GM12878 (cell line): ENCODE results near the gene APPL2. TPM values are rescaled to one million over a fixed set of nuclear protein-coding genes. Genes with fewer than 3 reads are reported as not detected.

Experiments
- ATAC-seq: fragments of 200-7000 bp; cut with Tn5 transposase; 3 replicates; pipeline ENCODE4 v1.9.1; 2020; ENCODE audit warnings: mild to moderate bottlenecking, moderate library complexity
- BruUV-seq: library from RNA; stranded (reverse); fragments of 400-500 nt; replicated peaks from 2 replicates; lab custom pipeline; 2021; lab: Mats Ljungman, UMichigan
- CTCF ChIA-PET: fragments of 300-600 bp; sonication (Branson Sonifier 250); formaldehyde crosslinking; extraction: SDS; loops from one replicate; lab custom pipeline; 2021; ENCODE audit warnings: inconsistent platforms; lab: Yijun Ruan, JAX
- POLR2A ChIA-PET: fragments of 350-600 bp; formaldehyde crosslinking; extraction: SDS; loops from one replicate; lab custom pipeline; 2021; ENCODE audit warnings: inconsistent platforms; lab: Charles Lee
- RAD21 ChIA-PET: fragments of 300-600 bp; sonication (Branson Sonifier 250); formaldehyde crosslinking; loops from one replicate; lab custom pipeline; 2023; ENCODE audit warnings: antibody characterized with exemption; ENCODE audit not compliant: unreplicated experiment; lab: Charles Lee
- SMC1A ChIA-PET: fragments of 300-600 bp; sonication (Branson Sonifier 250); formaldehyde crosslinking; loops from one replicate; lab custom pipeline; 2023; ENCODE audit not compliant: unreplicated experiment, uncharacterized antibody; lab: Charles Lee
- DNase-seq: peaks from one replicate; pipeline ENCODE4 v3.0.0-alpha.2; 2011; ENCODE audit warnings: low read depth, low spot score
- FAIRE-seq: peaks from 3 replicates; lab custom pipeline; 2011; peaks lifted over from hg19 to GRCh38; lab: Jason Lieb, UNC
- H2AFZ ChIP-seq: 2 replicates; pipeline ENCODE4 v1.6.0; 2011; ENCODE audit warnings: low read depth, low read length, control low read depth; ENCODE audit not compliant: control insufficient read depth
- H3K27ac ChIP-seq: 2 replicates; pipeline ENCODE4 v1.5.1; 2011; ENCODE audit warnings: control low read depth; ENCODE audit not compliant: control insufficient read depth, insufficient read depth
- H3K27me3 ChIP-seq, 2 experiments: replicated peaks in 1 of 2; 2 replicates each; pipeline versions ENCODE4 v1.6.0 to v1.6.1; 2011; ENCODE audit warnings: low read length in 1 of 2; ENCODE audit not compliant: control insufficient read depth in 2 of 2, insufficient read depth in 2 of 2
- H3K36me3 ChIP-seq, 2 experiments: 2 replicates each; pipeline ENCODE4 v1.5.1; 2011; ENCODE audit warnings: low read length in 1 of 2; ENCODE audit not compliant: control insufficient read depth in 2 of 2, insufficient read depth in 2 of 2
- H3K4me1 ChIP-seq: 2 replicates; pipeline ENCODE4 v1.6.1; 2011; ENCODE audit warnings: mild to moderate bottlenecking, low read length, moderate library complexity, mixed read lengths; ENCODE audit not compliant: control insufficient read depth, insufficient read depth
- H3K4me2 ChIP-seq: 2 replicates; pipeline ENCODE4 v1.6.0; 2011; ENCODE audit warnings: control low read depth; ENCODE audit not compliant: control insufficient read depth, insufficient read depth
- H3K4me3 ChIP-seq: fragments of 200-600 bp; sonication (generic); 2 replicates; pipeline ENCODE4 v1.5.1; 2016
- H3K79me2 ChIP-seq: 2 replicates; pipeline ENCODE4 v1.6.0; 2011; ENCODE audit warnings: low read length; ENCODE audit not compliant: control insufficient read depth, insufficient read depth
- H3K9ac ChIP-seq: 2 replicates; pipeline ENCODE4 v1.8.0; 2011; ENCODE audit warnings: low read length, control low read depth, mixed read lengths; ENCODE audit not compliant: control insufficient read depth, insufficient read depth
- H3K9me3 ChIP-seq: replicated peaks from 3 replicates; pipeline ENCODE4 v1.5.1; 2011; ENCODE audit warnings: mild to moderate bottlenecking, low read length; ENCODE audit not compliant: control insufficient read depth, insufficient read depth
- H4K20me1 ChIP-seq: 2 replicates; pipeline ENCODE4 v1.6.0; 2011; ENCODE audit not compliant: control insufficient read depth, insufficient read depth
- CEBPB ChIP-seq, 2 experiments: fragments of 150-350 bp in 1 of 2; IDR thresholded peaks; 2 replicates each; pipeline ENCODE4 v1.6.1; 2012 to 2014; ENCODE audit warnings: low read depth in 2 of 2, low read length in 2 of 2, borderline replicate concordance in 1 of 2, inconsistent platforms in 1 of 2
- DPF2 ChIP-seq: fragments of 450-650 bp; IDR thresholded peaks from 2 replicates; pipeline ENCODE4 v1.6.1; 2017; ENCODE audit warnings: mild to moderate bottlenecking
- MLLT1 ChIP-seq: fragments of 450-650 bp; IDR thresholded peaks from 2 replicates; pipeline ENCODE4 v1.6.1; 2016; ENCODE audit warnings: mild to moderate bottlenecking
- NFYA ChIP-seq: IDR thresholded peaks from 2 replicates; pipeline ENCODE4 v1.6.1; 2011; ENCODE audit warnings: low read depth, mild to moderate bottlenecking, low read length, improper control_type of control experiment, borderline replicate concordance
- NRF1 ChIP-seq: conservative IDR thresholded peaks from 2 replicates; pipeline ENCODE4 v1.6.1; 2011; ENCODE audit warnings: mild to moderate bottlenecking, low read depth, low read length, improper control_type of control experiment
- ZBTB33 ChIP-seq: fragments of 450-650 bp; IDR thresholded peaks from 2 replicates; pipeline ENCODE4 v1.6.1; 2017; ENCODE audit warnings: mild to moderate bottlenecking
- ZZZ3 ChIP-seq: IDR thresholded peaks from 2 replicates; pipeline ENCODE4 v1.6.1; 2011; ENCODE audit warnings: low read depth; ENCODE audit not compliant: control insufficient read depth, insufficient read length
- WGBS: methylation state at CpG from one replicate; pipeline ENCODE4 v1.1.6; 2016; ENCODE audit warnings: low lambda C conversion rate; ENCODE audit not compliant: insufficient replicate concordance, insufficient coverage; ENCODE audit errors: missing lambda C conversion rate; 5-methylcytosine and 5-hydroxymethylcytosine counted together
- in situ Hi-C: fragments of 300-500 bp; cut with MboI; formaldehyde crosslinking; loops from 9 replicates; pipeline ENCODE4 v1.14.3; 2018; ENCODE audit warnings: mixed read lengths
- intact Hi-C: fragments of 100-400 bp; cut with micrococcal nuclease; formaldehyde crosslinking; loops from one replicate; pipeline ENCODE4 v1.14.2; 2022; ENCODE audit not compliant: unreplicated experiment
- polyA plus RNA-seq, 11 experiments: library from polyadenylated mRNA; depleted of rRNA in 4 of 11; unstranded in 6 of 11; stranded (reverse) in 5 of 11; fragments of >200 nt; fragmentation: Nextera tagmentation in 4 of 11; fragmentation: Illumina TruSeq in 1 of 11; extraction: Ambion mirVana in 4 of 11; extraction: Trizol in 1 of 11; gene quantifications; 1 replicate in 1 of 11; 2 replicates in 10 of 11; pipeline versions ENCODE4 v1.2.1 to v1.2.3, GENCODE V29; 2011 to 2016; ENCODE audit warnings: inconsistent platforms in 2 of 11, missing spikeins in 2 of 11, low read depth in 1 of 11
- total RNA-seq, 4 experiments: library from RNA; depleted of rRNA in 3 of 4; stranded (reverse); fragments of >200 nt in 3 of 4; fragmentation: Illumina TruSeq in 1 of 4; extraction: Trizol in 1 of 4; gene quantifications; 2 replicates each; pipeline versions ENCODE4 v1.2.1 to v1.2.3, GENCODE V29; 2013 to 2021

The APPL2 gene
- total and polyA plus RNA-seq, 10 of the 15 experiments (the other 5 are each of a cell fraction or from before 2014, with no cell fraction given): 1.9 to 14.2 (median 7.5) TPM

- no peak overlapping the region for H3K4me2 ChIP-seq
- no peaks in the 10 kb centered on the region for H4K20me1 ChIP-seq
- BruUV-seq: no TSS peak
- FAIRE-seq: no peak
- no peak overlapping the region for H3K4me3 ChIP-seq
- TF ChIP-seq MLLT1 (no peak), ZBTB33 (no peak), NFYA (no peak), ZZZ3 (no peak), CEBPB (IDR thresholded peaks at IDR 0.05; ENCODE audit: borderline replicate concordance in 1 of 2, low read depth in 2 of 2, low read length in 2 of 2) (no peak), NRF1 (no peak), DPF2 (no peak)
- no peak for DNase-seq
- CTCF ChIA-PET: no interaction called here
- RAD21 ChIA-PET: no interaction called here
- SMC1A ChIA-PET: no interaction called here
- intact Hi-C loops (no loop called here), in situ Hi-C loops (no loop called here)
- no peak overlapping the region for H2AFZ ChIP-seq
- no peak for ATAC-seq
- H3K27ac ChIP-seq: no peak overlapping the region
- WGBS: 69% methylated on average over 2 of the region's 2 CpGs
- no peaks in the 10 kb centered on the region for H3K27me3 ChIP-seq
- POLR2A ChIA-PET: no interaction called here
- H3K9me3 ChIP-seq: no peaks in the 10 kb centered on the region
- H3K79me2 ChIP-seq: no peaks in the 10 kb centered on the region
- H3K4me1 ChIP-seq: peaks cover 5% of the 10 kb centered on the region; the same call in 1 of the 2 replicates
- H3K36me3 ChIP-seq: no peaks in the 10 kb centered on the region
- H3K9ac ChIP-seq: no peak overlapping the region
These were observed 6.6 kb downstream of the APPL2 start for GRCh38 chr12:105229371-105229770.
